GM18498 (cell line): Measurements from ENCODE around the gene FAM3D.

Experiments
- ATAC-seq: cut with Tn5 transposase; IDR thresholded peaks from one replicate; pipeline ENCODE4 v1.9.1; 2021; ENCODE audit warnings: mild to moderate bottlenecking, moderate library complexity; ENCODE audit not compliant: unreplicated experiment

Gene FAM3D

GRCh38 chr3:58629629-58630028 lies 36.9 kb downstream of the FAM3D start:
- no peak for ATAC-seq

- ATAC-seq = no peak
Observed at GRCh38 chr3:58628823-58629562, 37.6 kb downstream of the FAM3D start.

- no peak for ATAC-seq
Observed at GRCh38 chr3:58627941-58628340, 38.6 kb downstream of the FAM3D start.

GRCh38 chr3:58627570-58627885 lies 39.0 kb downstream of the FAM3D start:
- no peak for ATAC-seq

GRCh38 chr3:58626841-58627569 lies 39.6 kb downstream of the FAM3D start:
- ATAC-seq = no peak

GRCh38 chr3:58625196-58625824 lies 41.3 kb downstream of the FAM3D start:
- no peak for ATAC-seq

- ATAC-seq = no peak
Observed at GRCh38 chr3:58624550-58624949, 42.0 kb downstream of the FAM3D start.

GRCh38 chr3:58623961-58624360 lies 42.6 kb downstream of the FAM3D start:
- no peak for ATAC-seq

GRCh38 chr3:58623478-58623877 lies 43.1 kb downstream of the FAM3D start:
- ATAC-seq = no peak

- no peak for ATAC-seq
Observed at GRCh38 chr3:58622892-58623291, 43.7 kb downstream of the FAM3D start.

- no peak for ATAC-seq
Observed at GRCh38 chr3:58622436-58622835, 44.1 kb downstream of the FAM3D start.

- ATAC-seq = no peak
Observed at GRCh38 chr3:58621086-58621830, 45.3 kb downstream of the FAM3D start.

- ATAC-seq = no peak
Observed at GRCh38 chr3:58620421-58620820, 46.2 kb downstream of the FAM3D start.

GRCh38 chr3:58617338-58617761 lies 49.2 kb downstream of the FAM3D start:
- no peak for ATAC-seq

GRCh38 chr3:58613236-58614132 lies 53.1 kb downstream of the FAM3D start:
- no peak for ATAC-seq

GRCh38 chr3:58612830-58613229 lies 53.7 kb downstream of the FAM3D start:
- ATAC-seq = no peak

GRCh38 chr3:58609990-58610389 lies 56.6 kb downstream of the FAM3D start:
- no peak for ATAC-seq

GRCh38 chr3:58608648-58609047 lies 57.9 kb downstream of the FAM3D start:
- no peak for ATAC-seq

- no peak for ATAC-seq
Observed at GRCh38 chr3:58607816-58608215, 58.8 kb downstream of the FAM3D start.

GRCh38 chr3:58606693-58607092 lies 59.9 kb downstream of the FAM3D start:
- no peak for ATAC-seq
